GM20000 (cell line): ENCODE data around the gene SLC39A11.
"Not testable (repeated sequence)": the region's sequence is repeated elsewhere in the genome, so short reads cannot be mapped to it uniquely, and the experiment has no call there.

ENCODE experiments used
- DNase-seq: peaks from one replicate; pipeline ENCODE4 v3.0.0; 2012; ENCODE audit warnings: low spot score
- CTCF ChIP-seq: IDR thresholded peaks from 2 replicates; pipeline ENCODE4 v1.5.1; 2012; ENCODE audit warnings: mild to moderate bottlenecking, control low read depth; ENCODE audit errors: extremely low read depth, missing control alignments

Gene SLC39A11

DNA sequence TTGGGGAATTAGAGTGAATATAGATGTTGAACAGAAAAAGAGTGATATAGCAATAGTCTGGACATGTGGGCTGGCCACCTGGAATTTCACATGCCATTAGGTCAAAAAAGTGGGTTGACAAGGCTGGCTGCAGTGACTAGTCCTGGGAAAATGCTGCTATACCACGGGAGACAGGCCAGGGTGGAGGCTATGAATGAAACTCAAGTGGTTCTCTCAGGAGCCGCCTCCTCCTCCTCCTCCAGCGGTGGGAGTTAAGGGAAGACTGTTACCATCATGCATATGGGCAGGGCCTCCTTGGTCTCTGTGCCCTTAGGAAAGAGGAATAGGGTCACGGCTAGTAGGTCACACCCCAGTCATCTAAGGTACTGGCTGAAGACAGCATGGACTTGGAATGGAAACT is 448.0 kb downstream of the SLC39A11 start:
- TF ChIP-seq CTCF, result no peak
- no peak for DNase-seq

- TF ChIP-seq CTCF, result no peak
- no peak for DNase-seq
Measured at GRCh38 chr17:72643575-72644216, 448.8 kb downstream of the SLC39A11 start.

- no peak for DNase-seq
Measured at GRCh38 chr17:72642720-72643119, 449.8 kb downstream of the SLC39A11 start.

GRCh38 chr17:72640415-72641165 is 451.9 kb downstream of the SLC39A11 start:
- no peak for TF ChIP-seq CTCF
- DNase-seq, result no peak

More at GRCh38 chr17:72642720-72643119, 449.8 kb downstream of the SLC39A11 start:
- TF ChIP-seq CTCF, result no peak

DNA sequence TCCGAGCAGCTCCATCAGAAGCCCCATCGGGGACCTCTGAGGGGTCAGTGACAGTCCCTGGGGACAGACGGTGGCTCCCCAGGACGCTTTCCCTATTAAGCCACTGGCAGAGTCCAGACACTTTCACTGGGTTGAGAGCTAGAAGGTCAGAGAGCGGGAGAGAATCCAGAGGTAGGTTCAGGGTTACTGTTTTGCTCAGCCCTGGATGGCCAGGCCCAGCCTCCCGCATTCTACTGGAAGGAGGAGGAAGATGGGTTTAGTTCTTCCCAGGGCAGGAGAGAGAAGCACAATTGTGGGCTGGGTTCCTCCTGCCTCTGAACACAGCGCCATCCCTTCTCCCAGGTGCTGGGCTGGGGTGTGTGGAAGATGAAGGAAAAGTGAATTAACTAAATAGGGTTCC is 452.8 kb downstream of the SLC39A11 start:
- no peak for TF ChIP-seq CTCF
- DNase-seq, result no peak

GRCh38 chr17:72638932-72639331 is 453.6 kb downstream of the SLC39A11 start:
- not testable (repeated sequence) for DNase-seq

- DNase-seq, result no peak
- no peak for TF ChIP-seq CTCF
Measured at GRCh38 chr17:72635034-72635635, 457.4 kb downstream of the SLC39A11 start.

DNA sequence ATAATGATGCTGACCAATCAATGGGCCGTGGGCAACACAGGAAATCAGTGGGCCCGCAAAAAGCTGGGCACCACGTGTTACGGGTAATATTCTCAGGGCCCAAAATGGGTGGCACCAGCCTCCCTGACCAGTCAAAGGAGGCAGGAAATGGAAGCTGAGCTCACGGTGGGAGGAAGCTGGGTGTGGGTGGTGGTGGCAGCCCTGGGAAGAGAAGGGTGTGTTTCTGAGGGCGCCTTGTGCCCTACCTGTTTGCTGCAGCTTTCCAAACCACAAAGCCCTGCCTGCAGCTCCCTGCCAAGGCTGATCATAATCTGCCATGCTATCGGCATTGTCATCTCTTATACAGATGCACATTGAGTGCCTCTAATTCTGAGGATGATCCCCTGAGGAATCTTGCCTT is 457.9 kb downstream of the SLC39A11 start:
- TF ChIP-seq CTCF, result no peak
- no peak for DNase-seq
